HepG2 (cell line): ENCODE results near the gene URAD. TPM values are rescaled to one million over a fixed set of nuclear protein-coding genes. Genes with fewer than 3 reads are reported as not detected.

Experiments
- ATAC-seq: fragments of 200-7000 bp; cut with Tn5 transposase; 3 replicates; pipeline ENCODE4 v1.9.1; 2020; ENCODE audit warnings: mild to moderate bottlenecking, moderate library complexity
- BruUV-seq: library from RNA; stranded (reverse); fragments of 400-500 nt; replicated peaks from 2 replicates; lab custom pipeline; 2021; lab: Mats Ljungman, UMichigan
- CTCF ChIA-PET: fragments of 300-600 bp; formaldehyde crosslinking; extraction: SDS; loops from one replicate; lab custom pipeline; 2021; ENCODE audit warnings: low total read pairs, inconsistent platforms, low intra/inter-chr PET ratio; lab: Yijun Ruan, JAX
- POLR2A ChIA-PET: fragments of 350-600 bp; sonication (Branson Sonifier 250); formaldehyde crosslinking; loops from one replicate; lab custom pipeline; 2020; ENCODE audit warnings: antibody characterized with exemption, inconsistent platforms; lab: Yijun Ruan, JAX
- DNase-seq: peaks from one replicate; pipeline ENCODE4 v3.0.0-alpha.2; 2015; ENCODE audit warnings: low spot score
- FAIRE-seq: peaks from 3 replicates; lab custom pipeline; 2011; peaks lifted over from hg19 to GRCh38; lab: Jason Lieb, UNC
- H2AFZ ChIP-seq: one replicate; pipeline ENCODE4 v1.6.1; 2011; ENCODE audit warnings: low read length, inconsistent platforms
- H3K27ac ChIP-seq: fragments of 300-600 bp; 3 replicates; pipeline ENCODE4 v1.8.0; 2011; ENCODE audit warnings: mixed run types, mild to moderate bottlenecking, mixed read lengths, low read length, inconsistent platforms; ENCODE audit not compliant: insufficient read depth; ENCODE audit errors: extremely low read length
- H3K27me3 ChIP-seq, 2 experiments: fragments of 200-600 bp in 1 of 2; 2 replicates in 1 of 2; 3 replicates in 1 of 2; pipeline versions ENCODE4 v1.6.0 to v1.8.0; 2011; ENCODE audit warnings: low read length in 2 of 2, mild to moderate bottlenecking in 2 of 2, moderate library complexity in 2 of 2, inconsistent platforms in 1 of 2; ENCODE audit not compliant: insufficient read depth in 2 of 2, control insufficient read depth in 1 of 2
- H3K36me3 ChIP-seq, 2 experiments: fragments of 200-600 bp in 1 of 2; replicated peaks in 1 of 2; 2 replicates in 1 of 2; 3 replicates in 1 of 2; pipeline versions ENCODE4 v1.5.1 to v1.8.0; 2011; ENCODE audit warnings: low read length in 2 of 2, inconsistent platforms in 1 of 2; ENCODE audit not compliant: insufficient read depth in 2 of 2, control insufficient read depth in 1 of 2
- H3K4me1 ChIP-seq: 2 replicates; pipeline ENCODE4 v1.5.1; 2012; ENCODE audit warnings: low read length, inconsistent platforms; ENCODE audit not compliant: insufficient read depth
- H3K4me2 ChIP-seq: 2 replicates; pipeline ENCODE4 v1.6.0; 2011; ENCODE audit warnings: low read depth, low read length, inconsistent platforms
- H3K4me3 ChIP-seq, 3 experiments: fragments of 200-600 bp in 1 of 3; sonication (generic), shearing (Covaris generic) in 1 of 3; replicated peaks in 1 of 3; 2 replicates each; pipeline ENCODE4 v1.5.1; 2011 to 2016; ENCODE audit warnings: low read length in 3 of 3, inconsistent platforms in 2 of 3, low read depth in 2 of 3, mild to moderate bottlenecking in 2 of 3, control low read depth in 1 of 3, mixed read lengths in 1 of 3; ENCODE audit not compliant: insufficient read depth in 1 of 3
- H3K79me2 ChIP-seq: one replicate; pipeline ENCODE4 v1.6.1; 2011; ENCODE audit warnings: low read length, inconsistent platforms; ENCODE audit not compliant: insufficient read depth
- H3K9ac ChIP-seq: 2 replicates; pipeline ENCODE4 v1.6.0; 2011; ENCODE audit warnings: mild to moderate bottlenecking, low read depth, low read length, inconsistent platforms; ENCODE audit not compliant: insufficient read depth
- H3K9me3 ChIP-seq: 2 replicates; pipeline ENCODE4 v1.5.1; 2012; ENCODE audit warnings: mild to moderate bottlenecking, low read length
- H4K20me1 ChIP-seq: 2 replicates; pipeline ENCODE4 v1.6.0; 2011; ENCODE audit warnings: inconsistent platforms, mild to moderate bottlenecking, low read length, moderate library complexity; ENCODE audit not compliant: insufficient read depth
- HDAC6 ChIP-seq: fragments of 200-600 bp; sonication (generic); IDR thresholded peaks from 2 replicates; pipeline ENCODE4 v1.7.0; 2017; ENCODE audit warnings: mild to moderate bottlenecking, antibody characterized with exemption, low read length, low read depth
- KLF6 ChIP-seq: IDR thresholded peaks from 2 replicates; pipeline ENCODE4 v1.8.0; 2016; ENCODE audit warnings: missing biosample characterization, missing genetic modification reagents
- NR2F2 ChIP-seq: IDR thresholded peaks from 2 replicates; pipeline ENCODE4 v1.6.1; 2012; ENCODE audit warnings: low read depth, inconsistent platforms, borderline replicate concordance
- TRIM24 ChIP-seq: sonication (generic); formaldehyde crosslinking; IDR thresholded peaks from 2 replicates; pipeline ENCODE4 v1.8.0; 2022; ENCODE audit warnings: mild to moderate bottlenecking, missing genetic modification reagents
- ZBTB1 ChIP-seq: sonication (generic); formaldehyde crosslinking; IDR thresholded peaks from 2 replicates; pipeline ENCODE4 v1.4.0; 2020; ENCODE audit warnings: missing genetic modification reagents, borderline replicate concordance
- ZFP41 ChIP-seq: sonication (generic); formaldehyde crosslinking; IDR thresholded peaks from 2 replicates; pipeline ENCODE4 v1.4.0; 2020; ENCODE audit warnings: mild to moderate bottlenecking, missing genetic modification reagents, borderline replicate concordance
- ZNF263 ChIP-seq: sonication (generic); formaldehyde crosslinking; IDR thresholded peaks from 2 replicates; pipeline ENCODE4 v1.4.0; 2020; ENCODE audit warnings: missing genetic modification reagents
- ZNF572 ChIP-seq: sonication (generic); formaldehyde crosslinking; IDR thresholded peaks from 2 replicates; pipeline ENCODE4 v1.5.1; 2020; ENCODE audit warnings: mild to moderate bottlenecking, missing genetic modification reagents
- ZNF614 ChIP-seq: IDR thresholded peaks from 2 replicates; pipeline ENCODE4 v1.6.1; 2018; ENCODE audit warnings: missing biosample characterization, missing genetic modification reagents, inconsistent platforms, borderline replicate concordance
- ZNF616 ChIP-seq: sonication (generic); formaldehyde crosslinking; IDR thresholded peaks from 2 replicates; pipeline ENCODE4 v1.5.0; 2020; ENCODE audit warnings: low read depth, mild to moderate bottlenecking, missing genetic modification reagents
- WGBS: methylation state at CpG from one replicate; pipeline ENCODE4 v1.1.6; 2017; ENCODE audit warnings: low lambda C conversion rate; 5-methylcytosine and 5-hydroxymethylcytosine counted together
- in situ Hi-C: cut with HindIII; loops from 2 replicates; pipeline ENCODE4 v1.10.0; 2017; ENCODE audit warnings: low pct_unique_long_range_greater_than_20kb; ENCODE audit not compliant: extremely low pct_ligation_motif_present
- intact Hi-C: fragments of 100-400 bp; cut with micrococcal nuclease; formaldehyde crosslinking; loops from one replicate; pipeline ENCODE4 v1.10.0; 2022; ENCODE audit not compliant: unreplicated experiment
- polyA plus RNA-seq, 8 experiments: library from polyadenylated mRNA; depleted of rRNA in 3 of 8; stranded (reverse) in 7 of 8; unstranded in 1 of 8; fragments of >200 nt; fragmentation: Illumina TruSeq in 4 of 8; extraction: Trizol in 4 of 8; gene quantifications; 2 replicates each; pipeline versions ENCODE4 v1.2.1 to v1.2.3, GENCODE V29; 2011 to 2016; ENCODE audit warnings: low read depth in 4 of 8, missing spikeins in 1 of 8, mixed read lengths in 1 of 8; ENCODE audit not compliant: insufficient read depth in 1 of 8
- total RNA-seq, 5 experiments: library from RNA; depleted of rRNA; stranded (reverse); fragments of >200 nt; fragmentation: Illumina TruSeq; extraction: Trizol; gene quantifications; 2 replicates each; pipeline ENCODE4 v1.2.3, GENCODE V29; 2016; ENCODE audit warnings: low read depth in 1 of 5

The URAD gene
- total and polyA plus RNA-seq, 2 of the 13 experiments (the other 11 are each of a cell fraction or from before 2014, with no cell fraction given): not detected

DNA sequence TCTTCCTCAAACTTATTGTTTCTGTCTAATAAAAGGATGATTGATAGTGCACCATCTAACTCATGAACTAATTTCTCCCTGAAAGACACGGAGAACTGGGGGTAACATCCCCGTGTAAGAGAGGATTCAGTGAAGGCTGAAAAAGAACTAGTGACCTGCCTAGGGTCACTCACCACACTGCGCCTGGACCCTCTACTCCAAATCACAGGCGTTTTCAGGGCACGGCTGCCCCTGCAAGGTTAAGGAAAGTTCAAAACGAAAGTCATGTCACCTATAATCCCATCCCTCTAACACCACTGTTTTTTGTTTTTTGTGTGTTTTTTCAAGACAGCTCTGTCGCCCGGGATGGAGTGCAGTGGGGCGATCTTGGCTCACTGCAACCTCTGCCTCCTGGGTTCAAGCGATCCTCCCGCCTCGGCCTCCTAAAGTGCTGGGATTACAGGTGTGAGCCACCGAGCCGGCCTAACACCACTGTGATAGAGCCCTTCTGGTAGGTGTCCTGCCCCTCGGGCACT lies 8.7 kb downstream of the URAD start:
- H3K27ac ChIP-seq: no peak overlapping the region
- intact Hi-C loops (loop anchor here (5.0 to 10.0 kb wide), 4 partner anchors 208 to 995 kb away; no protein-coding TSS in a partner anchor), in situ Hi-C loops (loop anchor here (5.0 to 25.0 kb wide), 3 partner anchors 148 to 615 kb away; no protein-coding TSS in a partner anchor)
- no peaks in the 10 kb centered on the region for H3K36me3 ChIP-seq
- no peak for ATAC-seq
- FAIRE-seq: no peak
- peaks cover 9 to 56% of the 10 kb centered on the region in 2 experiments for H3K27me3 ChIP-seq
- ChIA-PET POLR2A (interaction anchor here (2.2 kb wide), 1 partner anchor 19 kb away, joined by 6 read pairs; no protein-coding TSS in a partner anchor), CTCF (no interaction called here)
- H3K79me2 ChIP-seq: no peaks in the 10 kb centered on the region
- H3K9me3 ChIP-seq: no peaks in the 10 kb centered on the region
- 61% methylated on average over 12 of the region's 15 CpGs for WGBS
- no peak for TF ChIP-seq HDAC6
- TF ChIP-seq ZBTB1 (CRISPR knock-in tag): no peak
- TF ChIP-seq NR2F2: no peak
- no peak for TF ChIP-seq TRIM24 (CRISPR knock-in tag)
- TF ChIP-seq ZNF616 (CRISPR knock-in tag): no peak
- no peak for TF ChIP-seq ZFP41 (CRISPR knock-in tag)
- no peak for TF ChIP-seq KLF6 (CRISPR knock-in tag)
- TF ChIP-seq ZNF263 (CRISPR knock-in tag): no peak
- no peak for TF ChIP-seq ZNF614 (CRISPR knock-in tag)
- TF ChIP-seq ZNF572 (CRISPR knock-in tag): no peak
- no peak overlapping the region for H2AFZ ChIP-seq
- H4K20me1 ChIP-seq: no peaks in the 10 kb centered on the region
- no peak overlapping the region for H3K4me3 ChIP-seq
- H3K4me2 ChIP-seq: no peak overlapping the region
- no peak overlapping the region for H3K9ac ChIP-seq
- no TSS peak for BruUV-seq
- peaks cover 13% of the 10 kb centered on the region for H3K4me1 ChIP-seq
- no peak for DNase-seq
